Measurements from ENCODE around the gene BLTP2.
"Not testable (repeated sequence)": the region's sequence is repeated elsewhere in the genome, so short reads cannot be mapped to it uniquely, and the experiment has no call there.

The BLTP2 gene

GRCh38 chr17:28646039-28646754 lies 1.2 kb upstream of the BLTP2 start:
- FAIRE-seq = no peak

GRCh38 chr17:28645576-28645939 lies 600 bp upstream of the BLTP2 start:
- FAIRE-seq = no peak

GRCh38 chr17:28643983-28644786 lies 773 bp downstream of the BLTP2 start:
- no peak for FAIRE-seq

- no peak for FAIRE-seq
Observed at GRCh38 chr17:28641579-28641978, 3.4 kb downstream of the BLTP2 start.

GRCh38 chr17:28635506-28635905 lies 9.5 kb downstream of the BLTP2 start:
- FAIRE-seq = no peak

- FAIRE-seq = no peak
Observed at GRCh38 chr17:28634206-28634865, 10.6 kb downstream of the BLTP2 start.

- no peak for FAIRE-seq
Observed at GRCh38 chr17:28626818-28627217, 18.1 kb downstream of the BLTP2 start.

GRCh38 chr17:28624148-28624547 lies 20.8 kb downstream of the BLTP2 start:
- FAIRE-seq = no peak

GRCh38 chr17:28623696-28624095 lies 21.3 kb downstream of the BLTP2 start:
- FAIRE-seq = no peak

GRCh38 chr17:28622186-28622585 lies 22.8 kb downstream of the BLTP2 start:
- FAIRE-seq = no peak

GRCh38 chr17:28620010-28620409 lies 24.9 kb downstream of the BLTP2 start:
- FAIRE-seq = no peak

- FAIRE-seq = no peak
Observed at GRCh38 chr17:28618464-28618863, 26.5 kb downstream of the BLTP2 start.

GRCh38 chr17:28616281-28616680 lies 28.7 kb downstream of the BLTP2 start:
- FAIRE-seq = no peak

- no peak for FAIRE-seq
Observed at GRCh38 chr17:28615260-28615940, 29.6 kb downstream of the BLTP2 start.

GRCh38 chr17:28613931-28614381 lies 31.0 kb downstream of the BLTP2 start, which contains the start of gene RSKR:
Gene RSKR, minus strand, starts transcription at chr17:28614185. Its CDS starts 24 bp downstream, at chr17:28614161.
- FAIRE-seq = no peak

- FAIRE-seq = no peak
Observed at GRCh38 chr17:28612936-28613872, 31.8 kb downstream of the BLTP2 start.

- FAIRE-seq = no peak
Observed at GRCh38 chr17:28612531-28612930, 32.4 kb downstream of the BLTP2 start.

- no peak for FAIRE-seq
Observed at GRCh38 chr17:28610376-28610775, 34.6 kb downstream of the BLTP2 start.

GRCh38 chr17:28604031-28604430 lies 40.9 kb downstream of the BLTP2 start:
- FAIRE-seq = not testable (repeated sequence)

- no peak for FAIRE-seq
Observed at GRCh38 chr17:28599311-28600184, 45.4 kb downstream of the BLTP2 start.

GRCh38 chr17:28598799-28599310 lies 46.1 kb downstream of the BLTP2 start, which contains the start of gene SPAG5:
Gene SPAG5, minus strand, starts transcription at chr17:28599025. Its CDS starts 79 bp downstream, at chr17:28598946.
- FAIRE-seq = no peak

Data from TTC549 (cell line).